ENCODE results near the gene ENO2.
"Not testable (repeated sequence)": the region's sequence is repeated elsewhere in the genome, so short reads cannot be mapped to it uniquely, and the experiment has no call there.

ENO2 gene

DNA sequence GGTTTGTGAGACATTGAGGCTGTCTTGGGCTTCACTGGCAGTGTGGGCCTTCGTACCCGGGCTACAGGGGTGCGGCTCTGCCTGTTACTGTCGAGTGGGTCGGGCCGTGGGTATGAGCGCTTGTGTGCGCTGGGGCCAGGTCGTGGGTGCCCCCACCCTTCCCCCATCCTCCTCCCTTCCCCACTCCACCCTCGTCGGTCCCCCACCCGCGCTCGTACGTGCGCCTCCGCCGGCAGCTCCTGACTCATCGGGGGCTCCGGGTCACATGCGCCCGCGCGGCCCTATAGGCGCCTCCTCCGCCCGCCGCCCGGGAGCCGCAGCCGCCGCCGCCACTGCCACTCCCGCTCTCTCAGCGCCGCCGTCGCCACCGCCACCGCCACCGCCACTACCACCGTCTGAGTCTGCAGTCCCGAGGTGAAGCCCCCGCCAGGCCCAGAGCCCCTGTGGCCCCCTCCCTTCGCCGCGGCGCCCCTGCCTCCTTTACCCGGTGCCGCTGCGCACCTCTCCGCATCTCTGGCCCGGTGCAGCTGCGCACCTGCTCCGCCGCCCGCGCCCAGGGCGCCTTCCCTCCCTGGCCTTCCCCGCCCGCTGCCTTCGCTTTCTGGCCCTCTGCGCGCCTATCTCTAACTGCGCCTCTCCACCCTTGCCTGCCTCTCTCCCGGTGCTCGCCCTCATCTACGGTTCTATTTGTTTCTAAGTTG lies at the start of gene ENO2:
Gene ENO2 (plus strand): TSS at position 335 of the 701 bp plus-strand sequence. CDS start 1,253 bp downstream, outside the sequence.
- DNase-seq, result no peak

DNA sequence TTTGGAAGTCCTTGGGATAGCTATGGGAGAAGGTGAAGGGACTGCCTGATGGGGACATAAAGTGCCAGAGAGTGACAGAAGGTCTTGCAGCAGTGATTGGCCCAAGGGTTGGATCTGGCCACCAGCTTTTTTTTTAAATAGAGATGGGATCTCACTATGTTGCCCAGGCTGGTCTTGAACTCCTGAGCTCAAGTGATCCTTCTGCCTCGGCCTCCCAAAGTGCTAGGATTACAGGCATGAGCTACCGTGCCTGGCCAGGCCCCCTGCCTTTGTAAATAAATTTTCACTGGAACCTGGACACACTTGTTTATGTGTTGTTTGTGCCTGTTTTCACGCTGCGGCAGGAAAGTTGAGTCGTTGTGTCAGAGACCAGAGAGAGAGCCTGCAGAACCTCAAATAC lies 49.1 kb upstream of the ENO2 start:
- DNase-seq, result not testable (repeated sequence)

DNA sequence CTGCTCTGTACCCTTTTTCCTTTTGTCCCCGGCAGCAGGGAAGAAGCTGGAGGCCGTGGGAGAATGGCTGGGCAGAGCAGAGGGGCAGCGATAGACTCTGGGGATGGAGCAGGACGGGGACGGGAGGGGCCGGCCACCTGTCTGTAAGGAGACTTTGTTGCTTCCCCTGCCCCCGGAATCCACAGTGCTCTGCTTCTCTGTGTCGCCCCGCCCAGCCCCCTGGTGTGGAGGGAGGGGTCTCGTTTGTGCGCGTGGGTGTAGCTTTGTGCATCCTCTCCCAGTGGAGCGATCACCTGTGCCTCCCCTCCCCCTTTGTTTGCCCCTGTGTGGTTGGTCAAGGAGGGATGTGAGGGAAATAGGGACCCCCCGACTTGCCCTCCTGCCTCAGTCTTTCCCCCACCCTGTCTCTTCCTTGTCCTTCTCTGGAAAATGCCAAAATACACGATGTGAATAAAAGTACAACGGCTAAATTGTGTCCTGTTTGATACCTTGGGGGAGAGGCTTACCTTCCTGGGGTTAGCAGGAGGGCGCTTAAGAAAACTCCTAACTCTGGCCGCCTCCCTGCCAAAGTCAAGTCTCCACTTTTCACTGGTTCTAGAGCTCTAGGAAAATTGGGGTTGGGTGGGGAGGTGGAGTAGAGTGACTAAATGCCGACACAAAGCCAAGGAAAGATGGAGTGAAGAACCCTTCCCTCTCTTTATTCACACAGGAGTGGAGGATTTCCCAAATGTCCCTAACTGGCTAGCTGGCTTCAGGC lies 48.0 kb upstream of the ENO2 start:
- no peak for DNase-seq

DNA sequence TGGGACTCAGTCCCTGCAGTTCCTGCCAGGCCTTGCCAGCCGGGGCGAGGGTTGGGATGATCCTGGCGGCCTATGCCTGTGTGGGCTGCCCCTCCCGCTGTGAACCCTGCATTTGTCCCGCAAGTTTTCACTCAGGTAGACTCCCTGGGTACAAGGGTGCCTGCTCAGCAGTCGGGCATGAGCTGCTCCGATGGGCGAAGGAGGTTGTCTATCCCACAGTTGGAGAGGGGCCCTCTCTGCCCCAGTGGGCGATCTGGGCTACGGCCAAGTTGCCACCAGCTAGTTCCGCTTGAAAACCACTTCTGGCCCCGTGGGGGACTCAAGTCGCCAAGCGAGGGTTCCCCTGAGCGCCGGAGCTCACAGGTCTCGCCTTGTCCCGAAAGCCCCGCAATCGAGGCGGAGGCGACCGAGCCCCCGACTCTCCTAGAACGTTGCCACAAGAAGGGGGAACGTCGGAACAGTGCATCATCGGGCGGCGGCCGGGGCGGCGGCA lies 47.4 kb upstream of the ENO2 start:
- no peak for DNase-seq

DNA sequence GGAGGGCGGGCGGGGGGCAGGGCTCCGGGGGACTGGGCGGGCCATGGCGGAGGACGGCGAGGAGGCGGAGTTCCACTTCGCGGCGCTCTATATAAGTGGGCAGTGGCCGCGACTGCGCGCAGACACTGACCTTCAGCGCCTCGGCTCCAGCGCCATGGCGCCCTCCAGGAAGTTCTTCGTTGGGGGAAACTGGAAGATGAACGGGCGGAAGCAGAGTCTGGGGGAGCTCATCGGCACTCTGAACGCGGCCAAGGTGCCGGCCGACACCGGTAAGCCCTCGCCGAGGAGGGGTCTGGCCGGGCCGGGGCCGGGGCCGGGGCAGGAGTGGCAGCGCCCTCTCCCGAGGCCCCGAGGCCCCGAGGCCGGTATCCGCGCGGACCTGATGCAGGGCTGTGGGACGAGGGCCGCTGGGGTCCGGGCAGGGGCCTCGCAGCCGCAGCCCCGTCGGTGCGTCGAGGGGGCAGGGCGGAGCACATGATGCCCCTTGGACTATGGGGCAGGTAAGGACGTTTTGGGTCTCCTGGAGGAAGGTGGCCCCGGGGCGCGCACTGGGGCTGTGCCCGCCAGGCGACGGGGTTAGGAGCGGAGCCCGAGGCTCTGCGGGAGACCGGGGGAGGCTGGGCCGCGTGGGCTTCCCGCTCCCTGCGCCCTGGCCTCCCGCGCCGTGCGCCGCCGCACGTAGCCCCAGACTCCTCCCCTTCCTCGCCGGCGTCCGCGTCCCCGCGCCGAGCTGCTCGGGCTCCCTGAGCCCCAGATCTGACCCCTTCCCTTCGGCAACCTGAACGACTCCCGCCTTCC lies 46.8 kb upstream of the ENO2 start, which contains the start of gene TPI1:
Gene TPI1 (plus strand): TSS at position 119 of the 798 bp plus-strand sequence. CDS start 36 bp downstream, at position 155.
- DNase-seq, result peak; percentile 26

DNA sequence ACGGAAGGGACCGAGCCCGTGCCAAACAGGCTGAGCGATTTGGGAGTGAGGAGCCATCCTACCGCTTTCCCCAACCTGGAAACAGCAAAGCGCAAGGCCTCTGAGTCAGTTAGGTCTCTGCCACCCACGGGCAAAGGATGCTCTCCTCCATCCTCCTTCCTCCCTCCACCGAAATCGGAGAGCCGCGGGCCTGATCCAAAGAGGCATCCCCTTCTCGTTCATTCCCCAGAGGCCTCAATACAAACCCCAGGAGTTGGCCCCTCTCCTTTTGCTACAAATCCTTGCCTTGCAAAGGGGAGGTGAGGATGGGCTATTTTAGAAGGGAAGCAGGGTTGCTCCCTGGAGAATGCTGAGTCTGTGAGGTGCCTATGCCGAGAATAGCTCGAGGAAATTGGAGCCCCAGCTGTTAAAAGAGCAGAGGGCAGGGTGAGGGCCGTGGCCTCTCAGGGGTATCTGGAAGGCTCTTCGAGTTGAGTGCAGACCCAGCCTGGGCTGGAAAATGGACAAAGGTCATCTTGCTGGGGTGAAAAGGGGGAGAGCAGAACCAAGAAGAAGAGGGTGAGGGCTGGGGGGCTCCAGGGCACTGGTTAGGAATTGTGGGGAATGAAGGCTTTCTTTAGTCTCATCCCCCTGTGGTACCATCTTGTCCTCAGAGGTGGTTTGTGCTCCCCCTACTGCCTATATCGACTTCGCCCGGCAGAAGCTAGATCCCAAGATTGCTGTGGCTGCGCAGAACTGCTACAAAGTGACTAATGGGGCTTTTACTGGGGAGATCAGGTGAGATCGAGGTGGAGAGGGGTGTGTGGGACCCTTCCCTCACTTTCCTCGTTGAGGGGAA lies 46.0 kb upstream of the ENO2 start:
- DNase-seq, result no peak

DNA sequence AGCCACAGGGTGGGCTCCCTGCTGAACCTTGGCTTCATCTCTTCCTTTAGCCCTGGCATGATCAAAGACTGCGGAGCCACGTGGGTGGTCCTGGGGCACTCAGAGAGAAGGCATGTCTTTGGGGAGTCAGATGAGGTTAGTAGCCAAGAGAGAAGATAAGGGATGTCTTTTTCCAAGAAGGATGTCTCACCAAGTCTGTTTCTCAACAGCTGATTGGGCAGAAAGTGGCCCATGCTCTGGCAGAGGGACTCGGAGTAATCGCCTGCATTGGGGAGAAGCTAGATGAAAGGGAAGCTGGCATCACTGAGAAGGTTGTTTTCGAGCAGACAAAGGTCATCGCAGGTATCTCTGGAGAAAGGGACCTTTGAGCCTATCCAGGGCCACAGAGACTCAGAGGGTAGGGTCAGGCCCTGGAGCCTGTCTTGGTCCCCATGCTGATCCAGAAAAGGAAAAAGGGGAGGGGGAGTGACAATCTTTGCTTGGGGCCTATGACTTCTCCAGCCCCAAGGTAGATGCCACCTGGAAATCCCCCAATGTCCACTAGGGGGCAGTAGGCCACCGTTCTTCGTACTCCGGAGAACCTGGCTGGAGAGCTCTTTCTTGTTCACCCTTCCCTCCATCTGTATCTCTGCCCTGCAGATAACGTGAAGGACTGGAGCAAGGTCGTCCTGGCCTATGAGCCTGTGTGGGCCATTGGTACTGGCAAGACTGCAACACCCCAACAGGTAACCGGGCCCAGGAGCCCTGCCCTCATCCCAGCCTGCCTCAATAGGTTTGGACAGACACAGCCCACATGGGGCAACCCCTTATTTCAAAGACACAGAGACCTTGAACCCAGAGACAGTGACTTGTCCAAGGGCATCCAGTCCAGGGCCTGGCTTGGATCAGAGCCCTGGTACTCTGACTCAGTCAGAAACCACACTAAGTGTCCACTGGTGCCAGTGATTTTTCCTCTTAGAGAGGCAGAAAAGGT lies 45.0 kb upstream of the ENO2 start:
- peak; percentile 42 for DNase-seq

DNA sequence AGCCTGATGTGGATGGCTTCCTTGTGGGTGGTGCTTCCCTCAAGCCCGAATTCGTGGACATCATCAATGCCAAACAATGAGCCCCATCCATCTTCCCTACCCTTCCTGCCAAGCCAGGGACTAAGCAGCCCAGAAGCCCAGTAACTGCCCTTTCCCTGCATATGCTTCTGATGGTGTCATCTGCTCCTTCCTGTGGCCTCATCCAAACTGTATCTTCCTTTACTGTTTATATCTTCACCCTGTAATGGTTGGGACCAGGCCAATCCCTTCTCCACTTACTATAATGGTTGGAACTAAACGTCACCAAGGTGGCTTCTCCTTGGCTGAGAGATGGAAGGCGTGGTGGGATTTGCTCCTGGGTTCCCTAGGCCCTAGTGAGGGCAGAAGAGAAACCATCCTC lies 44.1 kb upstream of the ENO2 start:
- not testable (repeated sequence) for DNase-seq

DNA sequence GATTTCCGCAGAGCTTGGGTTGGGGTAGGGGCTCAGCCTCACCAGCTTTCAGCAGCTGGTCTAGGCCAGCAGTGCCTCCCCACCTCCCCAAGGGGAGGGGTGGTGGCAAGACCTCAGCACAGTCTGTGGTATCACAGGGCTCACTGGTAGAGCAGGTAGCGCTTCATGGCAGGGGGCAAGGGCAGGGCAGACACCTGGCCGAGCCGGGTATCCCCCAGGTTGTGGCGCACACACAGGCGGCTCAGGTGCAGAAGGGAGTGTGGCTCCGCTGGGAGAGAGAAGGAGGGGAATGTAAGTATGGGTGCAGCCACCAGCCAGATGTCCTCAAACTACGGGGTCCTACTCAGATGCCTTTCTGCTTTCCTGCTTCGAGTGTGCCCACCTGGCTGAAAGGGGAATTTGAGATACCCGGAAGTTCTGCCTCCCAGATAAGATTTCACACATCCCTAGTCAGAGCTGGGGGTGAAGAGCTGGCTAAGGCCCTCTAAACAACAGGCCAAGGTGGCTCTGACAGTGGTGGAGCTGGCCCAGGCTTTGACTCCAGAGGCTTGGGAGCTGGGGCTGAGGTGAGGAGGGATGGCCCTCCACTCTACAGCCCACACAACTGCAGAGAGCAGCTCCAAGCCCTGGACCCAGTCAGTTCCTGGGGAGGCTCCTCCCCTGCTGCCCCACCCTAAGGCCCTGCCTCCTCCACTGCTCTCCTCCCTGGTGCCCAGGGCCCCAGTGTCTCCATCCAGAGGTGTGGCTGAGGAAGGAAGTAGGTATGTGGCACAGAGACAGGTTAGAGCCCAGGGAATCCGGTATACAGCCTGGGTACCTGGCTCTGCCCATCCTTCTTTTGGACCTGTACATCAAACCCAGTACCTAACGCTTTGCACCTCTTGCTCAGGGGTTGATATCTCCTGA lies 43.1 kb upstream of the ENO2 start:
- no peak for DNase-seq

DNA sequence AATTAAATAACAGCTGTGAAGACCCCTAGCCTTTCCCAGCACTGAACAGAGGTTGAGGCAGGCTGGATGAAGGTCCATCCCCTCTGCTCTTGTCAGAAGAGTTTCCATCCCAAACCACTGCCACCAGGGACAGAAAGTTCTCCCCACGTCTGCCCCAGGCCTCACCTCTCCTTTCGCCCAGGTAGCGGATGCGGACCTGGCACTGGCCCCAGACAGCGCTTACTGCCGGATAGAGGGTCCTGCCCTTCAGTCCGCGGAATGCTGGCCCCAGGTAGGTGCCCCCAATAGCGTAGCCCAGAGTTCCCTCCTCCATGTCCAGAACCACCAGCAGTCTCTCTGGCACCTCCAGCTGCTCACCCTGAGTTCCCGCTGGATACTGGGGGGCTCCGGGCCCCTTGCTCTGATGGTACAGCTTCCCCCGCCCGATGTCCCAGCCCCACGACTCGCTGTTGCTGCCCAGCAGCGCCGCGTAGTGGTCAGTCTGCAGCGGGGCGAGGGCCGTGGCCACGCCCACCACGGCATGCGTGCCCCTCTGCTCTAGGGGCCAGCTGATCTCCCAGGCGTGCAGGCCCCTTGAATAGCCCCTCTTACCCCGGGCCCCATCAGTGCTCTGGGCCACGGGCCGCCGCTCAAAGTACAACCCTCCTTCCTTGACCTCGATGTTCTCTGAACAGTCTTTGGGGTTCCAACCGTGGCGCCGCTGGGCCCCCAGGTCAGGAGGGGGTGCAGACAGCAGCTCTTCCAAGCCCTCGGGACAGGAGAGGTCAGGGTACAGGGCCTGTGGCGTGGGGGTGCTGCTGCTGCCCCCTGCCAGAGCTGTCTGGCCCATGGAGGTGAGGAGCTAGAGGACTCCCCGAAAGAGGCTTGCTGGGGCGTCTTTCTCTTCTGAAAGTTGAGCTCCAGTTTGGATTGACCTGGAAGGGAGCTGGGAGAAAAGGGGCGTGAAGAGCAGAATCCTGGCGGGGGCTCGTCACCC lies 42.0 kb upstream of the ENO2 start:
- DNase-seq, result peak; percentile 61

DNA sequence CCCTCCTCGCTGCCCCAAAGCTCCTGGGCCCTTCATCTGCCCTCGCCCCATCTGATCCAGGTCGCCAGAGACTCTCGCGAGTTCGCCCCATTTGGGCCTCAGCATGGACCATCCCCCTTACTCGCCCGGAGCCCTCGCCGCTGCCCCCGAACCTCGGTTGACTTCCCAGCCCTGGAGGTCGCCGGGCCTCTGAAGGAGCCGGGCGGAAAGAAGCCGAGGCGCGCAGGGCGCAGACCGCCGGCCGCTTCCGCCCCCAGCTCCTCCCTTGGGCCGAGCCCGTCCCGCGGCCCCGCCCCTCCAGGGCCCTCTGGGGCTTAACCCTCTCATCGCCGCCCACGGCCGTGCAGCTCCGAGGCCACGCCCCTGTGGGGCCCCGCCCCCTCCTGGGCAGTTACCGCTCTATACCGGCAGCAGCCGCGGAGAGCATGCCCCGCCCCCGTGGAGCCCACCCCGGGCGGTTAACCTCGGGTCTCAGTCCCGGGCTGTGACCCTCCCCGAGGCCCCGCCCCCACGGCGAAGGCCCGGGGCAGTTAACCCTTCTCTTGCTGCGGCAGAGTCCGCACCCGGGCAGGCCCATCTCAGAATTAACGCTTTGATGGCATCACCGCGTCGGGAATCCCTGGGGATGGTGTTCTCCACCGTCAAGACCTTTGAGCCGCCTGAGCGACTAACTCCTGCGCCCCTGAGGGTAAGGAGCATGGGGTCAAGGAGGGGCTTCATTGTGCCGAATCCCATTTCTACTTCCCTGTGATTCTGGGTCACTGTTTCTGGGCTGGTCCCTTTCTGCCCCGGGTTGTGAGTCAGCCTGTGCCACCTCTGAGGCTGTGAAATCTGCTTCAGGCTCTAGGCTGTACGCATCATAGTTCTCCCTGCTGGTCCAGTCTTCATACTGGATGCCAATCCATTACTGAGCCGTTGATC lies 41.0 kb upstream of the ENO2 start, which contains the start of gene SPSB2:
Gene SPSB2 (minus strand): TSS at position 210 of the 921 bp plus-strand sequence. CDS start 402 bp downstream, outside the sequence.
- DNase-seq, result peak; percentile 69

DNA sequence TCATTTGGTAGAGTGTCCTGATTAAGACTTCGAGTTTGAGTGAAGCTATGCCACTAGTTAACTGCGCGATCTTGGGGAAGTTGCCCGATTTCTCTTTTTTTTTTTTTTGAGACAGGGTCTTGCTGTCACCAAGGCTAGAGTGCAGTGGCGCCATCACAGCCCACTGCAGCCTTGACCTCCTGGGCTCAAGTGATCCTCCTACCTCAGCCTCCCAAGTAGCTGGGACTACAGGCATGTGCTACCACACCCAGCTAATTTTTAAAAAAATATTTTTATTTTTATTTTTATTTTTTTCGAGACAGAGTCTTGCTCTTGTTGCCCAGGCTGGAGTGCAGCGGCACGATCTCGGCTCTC lies 40.4 kb upstream of the ENO2 start:
- not testable (repeated sequence) for DNase-seq

DNA sequence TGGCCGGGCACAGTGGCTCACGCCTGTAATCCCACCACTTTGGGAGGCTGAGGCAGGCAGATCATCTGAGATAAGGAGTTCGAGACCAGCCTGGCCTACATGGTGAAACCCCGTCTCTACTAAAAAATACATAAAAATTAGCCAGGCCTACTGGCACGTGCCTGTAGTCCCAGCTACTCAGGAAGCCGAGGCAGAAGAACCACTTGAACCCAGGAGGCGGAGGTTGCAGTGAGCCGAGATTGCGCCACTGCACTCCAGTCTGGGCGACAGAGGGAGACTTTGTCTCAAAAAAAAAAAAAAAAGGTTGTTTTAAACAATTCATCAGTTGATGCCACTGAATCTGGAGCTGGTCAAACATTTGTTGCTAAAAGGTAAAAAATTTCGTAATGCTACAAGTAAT lies 34.6 kb upstream of the ENO2 start:
- DNase-seq, result not testable (repeated sequence)

DNA sequence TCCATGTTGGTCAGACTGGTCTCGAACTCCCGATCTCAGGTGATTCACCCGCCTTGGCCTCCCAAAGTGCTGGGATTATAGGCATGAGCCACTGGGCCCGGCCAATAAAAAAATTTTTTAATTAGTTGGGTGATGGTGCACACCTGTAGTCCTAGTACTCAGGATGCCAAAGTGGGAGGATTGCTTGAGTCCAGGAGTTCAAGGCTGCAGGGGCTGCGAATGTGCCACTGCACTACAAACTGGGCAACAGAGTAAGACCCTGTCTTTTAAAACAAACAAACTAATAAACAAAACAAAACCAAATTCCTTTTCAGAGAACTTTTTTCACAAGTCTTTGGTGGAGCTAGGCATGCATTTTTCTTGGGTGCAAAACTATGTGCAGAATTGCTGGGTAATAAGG lies 31.1 kb upstream of the ENO2 start:
- DNase-seq, result no peak

DNA sequence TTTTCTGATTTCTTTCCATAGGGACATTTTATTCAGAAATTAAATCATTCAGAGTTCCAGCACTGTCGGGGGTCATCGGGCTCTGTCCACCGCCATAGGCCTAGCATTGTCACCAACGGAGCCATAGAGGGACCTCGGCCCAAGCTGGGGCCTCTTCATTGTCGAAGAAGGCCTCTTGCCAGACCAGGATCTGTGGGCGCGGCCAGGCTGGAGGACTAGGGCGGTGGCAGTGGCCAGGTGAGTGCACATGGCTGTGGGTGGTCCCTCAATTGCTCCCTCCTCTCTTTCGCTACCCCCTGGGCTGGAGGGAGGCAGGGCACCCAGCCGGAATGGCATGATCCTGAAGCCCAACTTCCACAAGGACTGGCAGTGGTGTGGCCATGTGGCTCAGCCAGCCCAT lies 30.7 kb upstream of the ENO2 start:
- DNase-seq, result no peak

DNA sequence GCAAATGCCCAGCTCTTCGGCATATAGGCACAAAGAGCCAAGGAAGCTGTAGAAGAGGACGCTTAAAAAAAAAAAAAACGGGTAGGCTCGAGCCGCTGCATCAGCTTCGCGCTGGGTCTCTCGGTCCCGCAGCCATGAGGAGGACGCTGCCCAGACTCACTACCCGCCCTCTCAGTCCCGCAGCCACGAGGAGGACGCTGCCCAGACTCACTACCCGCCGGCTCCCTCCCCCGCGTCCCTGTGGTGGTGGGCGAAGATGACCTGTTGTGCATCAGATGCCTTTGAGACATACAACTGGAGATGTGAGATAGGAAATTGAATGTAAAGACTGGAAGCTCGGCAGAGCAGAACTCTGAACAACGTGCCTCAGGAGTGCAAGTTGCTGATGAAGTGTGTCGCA lies 29.8 kb upstream of the ENO2 start:
- DNase-seq, result no peak

DNA sequence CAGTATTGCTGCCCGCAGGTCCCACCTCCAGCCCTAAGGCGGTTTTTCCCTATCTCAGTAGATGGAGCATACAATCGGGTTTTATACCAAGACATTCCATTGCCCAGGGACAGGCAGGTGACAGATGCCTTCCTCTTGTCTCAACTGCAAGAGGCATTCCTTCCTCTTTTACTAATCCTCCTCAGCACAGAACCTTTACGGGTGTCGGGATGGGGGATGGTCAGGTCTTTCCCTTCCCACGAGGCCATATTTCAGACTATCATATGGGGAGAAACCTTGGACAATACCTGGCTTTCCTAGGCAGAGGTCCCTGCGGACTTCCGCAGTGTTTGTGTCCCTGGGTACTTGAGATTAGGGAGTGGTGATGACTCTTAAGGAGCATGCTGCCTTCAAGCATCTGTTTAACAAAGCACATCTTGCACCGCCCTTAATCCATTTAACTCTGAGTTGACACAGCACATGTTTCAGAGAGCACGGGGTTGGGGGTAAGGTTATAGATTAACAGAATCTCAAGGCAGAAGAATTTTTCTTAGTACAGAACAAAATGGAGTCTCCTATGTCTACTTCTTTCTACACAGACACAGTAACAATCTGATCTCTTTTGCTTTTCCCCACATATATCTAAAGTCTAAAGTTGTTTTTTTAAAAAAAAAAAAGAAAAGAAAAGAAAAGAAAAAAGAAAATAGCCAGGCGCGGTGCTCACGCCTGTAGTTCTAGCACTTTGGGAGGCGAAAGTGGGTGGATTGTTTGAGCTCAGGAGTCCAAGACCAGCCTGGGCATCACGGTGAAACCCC lies 28.0 kb upstream of the ENO2 start:
- not testable (repeated sequence) for DNase-seq
